ENCODE data around the gene CAPN11.

GRCh38 chr6:44201638-44202303 is 43.2 kb downstream of the CAPN11 start:
- TF ChIP-seq, protein P1, sequence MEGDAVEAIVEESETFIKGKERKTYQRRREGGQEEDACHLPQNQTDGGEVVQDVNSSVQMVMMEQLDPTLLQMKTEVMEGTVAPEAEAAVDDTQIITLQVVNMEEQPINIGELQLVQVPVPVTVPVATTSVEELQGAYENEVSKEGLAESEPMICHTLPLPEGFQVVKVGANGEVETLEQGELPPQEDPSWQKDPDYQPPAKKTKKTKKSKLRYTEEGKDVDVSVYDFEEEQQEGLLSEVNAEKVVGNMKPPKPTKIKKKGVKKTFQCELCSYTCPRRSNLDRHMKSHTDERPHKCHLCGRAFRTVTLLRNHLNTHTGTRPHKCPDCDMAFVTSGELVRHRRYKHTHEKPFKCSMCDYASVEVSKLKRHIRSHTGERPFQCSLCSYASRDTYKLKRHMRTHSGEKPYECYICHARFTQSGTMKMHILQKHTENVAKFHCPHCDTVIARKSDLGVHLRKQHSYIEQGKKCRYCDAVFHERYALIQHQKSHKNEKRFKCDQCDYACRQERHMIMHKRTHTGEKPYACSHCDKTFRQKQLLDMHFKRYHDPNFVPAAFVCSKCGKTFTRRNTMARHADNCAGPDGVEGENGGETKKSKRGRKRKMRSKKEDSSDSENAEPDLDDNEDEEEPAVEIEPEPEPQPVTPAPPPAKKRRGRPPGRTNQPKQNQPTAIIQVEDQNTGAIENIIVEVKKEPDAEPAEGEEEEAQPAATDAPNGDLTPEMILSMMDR (IDR thresholded peaks at IDR 0.05), result no peak
- TF ChIP-seq POLR2A (IDR thresholded peaks at IDR 0.05), result peak in 1 of 2 donors; percentile 34

Measured in thyroid gland (tissue), 4 donors.